H9 (cell line): Measurements from ENCODE around the gene POGLUT2. TPM values are rescaled to one million over a fixed set of nuclear protein-coding genes. Genes with fewer than 3 reads are reported as not detected.

ENCODE experiments used
- DNase-seq: peaks from one replicate; pipeline ENCODE4 v3.0.0-alpha.2; 2017
- H2AFZ ChIP-seq: one replicate; pipeline ENCODE4 v1.6.1; 2013; ENCODE audit warnings: mild to moderate bottlenecking, low read length, control low read depth, moderate library complexity
- H2AK5ac ChIP-seq: 2 replicates; pipeline ENCODE4 v1.6.1; 2013; ENCODE audit warnings: low read length, control low read depth, mixed read lengths; ENCODE audit not compliant: insufficient read length
- H2BK120ac ChIP-seq: one replicate; pipeline ENCODE4 v1.6.1; 2013; ENCODE audit warnings: low read depth, mild to moderate bottlenecking, low read length, control low read depth, inconsistent platforms; ENCODE audit not compliant: poor library complexity, severe bottlenecking
- H2BK12ac ChIP-seq: 2 replicates; pipeline ENCODE4 v1.6.1; 2013; ENCODE audit warnings: low read length, control low read depth, mixed read lengths, low read depth; ENCODE audit not compliant: insufficient read length
- H2BK15ac ChIP-seq: 2 replicates; pipeline ENCODE4 v1.6.1; 2013; ENCODE audit warnings: low read depth, low read length, control low read depth
- H2BK20ac ChIP-seq: one replicate; pipeline ENCODE4 v1.6.1; 2013; ENCODE audit warnings: low read depth, mild to moderate bottlenecking, low read length, control low read depth, inconsistent platforms; ENCODE audit not compliant: poor library complexity, severe bottlenecking
- H2BK5ac ChIP-seq: 2 replicates; pipeline ENCODE4 v1.6.1; 2013; ENCODE audit warnings: low read length, control low read depth, mixed read lengths; ENCODE audit not compliant: insufficient read length
- H3K14ac ChIP-seq: 2 replicates; pipeline ENCODE4 v1.6.1; 2013; ENCODE audit warnings: low read length, control low read depth; ENCODE audit not compliant: insufficient read depth
- H3K18ac ChIP-seq: 2 replicates; pipeline ENCODE4 v1.6.1; 2013; ENCODE audit warnings: low read depth, mild to moderate bottlenecking, mixed read lengths, low read length, control low read depth; ENCODE audit not compliant: insufficient read length
- H3K23ac ChIP-seq: 2 replicates; pipeline ENCODE4 v1.6.1; 2013; ENCODE audit warnings: low read length, control low read depth, mixed read lengths, low read depth; ENCODE audit not compliant: insufficient read length
- H3K23me2 ChIP-seq: 2 replicates; pipeline ENCODE4 v1.6.1; 2013; ENCODE audit warnings: low read depth, mild to moderate bottlenecking, mixed read lengths, low read length, control low read depth; ENCODE audit not compliant: insufficient read length, poor library complexity, severe bottlenecking
- H3K27ac ChIP-seq: 2 replicates; pipeline ENCODE4 v1.5.1; 2013; ENCODE audit warnings: low read length, control low read depth, mixed read lengths, low read depth; ENCODE audit not compliant: insufficient read length
- H3K27me3 ChIP-seq: 2 replicates; pipeline ENCODE4 v1.6.1; 2013; ENCODE audit warnings: low read length, control low read depth, inconsistent platforms; ENCODE audit not compliant: insufficient read depth
- H3K4ac ChIP-seq: 2 replicates; pipeline ENCODE4 v1.6.1; 2013; ENCODE audit warnings: low read depth, mild to moderate bottlenecking, control low read depth, inconsistent platforms, low read length, moderate library complexity
- H3K4me1 ChIP-seq: 2 replicates; pipeline ENCODE4 v1.6.1; 2013; ENCODE audit warnings: low read length, control low read depth, inconsistent platforms; ENCODE audit not compliant: insufficient read depth
- H3K4me2 ChIP-seq: 2 replicates; pipeline ENCODE4 v1.6.1; 2013; ENCODE audit warnings: low read length, control low read depth, mixed read lengths; ENCODE audit not compliant: insufficient read length, insufficient read depth
- H3K56ac ChIP-seq: 2 replicates; pipeline ENCODE4 v1.6.1; 2013; ENCODE audit warnings: low read depth, mild to moderate bottlenecking, mixed read lengths, low read length, control low read depth; ENCODE audit not compliant: insufficient read length
- H3K79me1 ChIP-seq: 2 replicates; pipeline ENCODE4 v1.6.1; 2013; ENCODE audit warnings: low read depth, mild to moderate bottlenecking, moderate library complexity, low read length, control low read depth, inconsistent platforms; ENCODE audit not compliant: insufficient read depth, poor library complexity, severe bottlenecking
- H3K79me2 ChIP-seq: 2 replicates; pipeline ENCODE4 v1.6.1; 2013; ENCODE audit warnings: low read length, control low read depth, inconsistent platforms; ENCODE audit not compliant: insufficient read depth
- H3K9ac ChIP-seq: 2 replicates; pipeline ENCODE4 v1.6.1; 2013; ENCODE audit warnings: low read length, control low read depth, mixed read lengths; ENCODE audit not compliant: insufficient read length; ENCODE audit errors: extremely low read depth
- H3K9me3 ChIP-seq: one replicate; pipeline ENCODE4 v1.6.1; 2013; ENCODE audit warnings: low read depth, low read length, inconsistent platforms; ENCODE audit not compliant: control insufficient read depth
- H3T11ph ChIP-seq: one replicate; pipeline ENCODE4 v1.6.1; 2013; ENCODE audit warnings: mild to moderate bottlenecking, low read length, control low read depth, inconsistent platforms
- H4K20me1 ChIP-seq: one replicate; pipeline ENCODE4 v1.6.1; 2013; ENCODE audit not compliant: control insufficient read depth, insufficient read length, insufficient read depth
- H4K5ac ChIP-seq: 2 replicates; pipeline ENCODE4 v1.6.1; 2013; ENCODE audit warnings: low read depth, mild to moderate bottlenecking, mixed read lengths, low read length, control low read depth; ENCODE audit not compliant: insufficient read length
- H4K8ac ChIP-seq: replicated peaks from 2 replicates; pipeline ENCODE4 v1.6.1; 2013; ENCODE audit warnings: low read length, control low read depth, mixed read lengths, low read depth; ENCODE audit not compliant: insufficient read length
- H4K91ac ChIP-seq: 2 replicates; pipeline ENCODE4 v1.6.1; 2013; ENCODE audit warnings: low read depth, mild to moderate bottlenecking, moderate library complexity, mixed read lengths, low read length, control low read depth; ENCODE audit not compliant: insufficient read length
- H3K27ac Mint-ChIP-seq, 3 experiments: 2 replicates in 2 of 3; 3 replicates in 1 of 3; pipeline ENCODE4 v1.8.0; 2020 to 2021; ENCODE audit warnings: mixed read lengths in 3 of 3, mild to moderate bottlenecking in 1 of 3, moderate library complexity in 1 of 3
- H3K27me3 Mint-ChIP-seq: 2 replicates; pipeline ENCODE4 v1.8.0; 2021; ENCODE audit warnings: low read depth, mild to moderate bottlenecking, moderate library complexity, mixed read lengths
- H3K36me3 Mint-ChIP-seq, 3 experiments: 2 replicates in 2 of 3; 3 replicates in 1 of 3; pipeline ENCODE4 v1.8.0; 2020 to 2021; ENCODE audit warnings: low read depth in 3 of 3, mixed read lengths in 3 of 3; ENCODE audit not compliant: insufficient read depth in 1 of 3
- H3K4me1 Mint-ChIP-seq, 2 experiments: 2 replicates each; pipeline ENCODE4 v1.8.0; 2020; ENCODE audit warnings: mixed read lengths in 2 of 2
- H3K4me3 Mint-ChIP-seq, 2 experiments: 2 replicates in 1 of 2; 3 replicates in 1 of 2; pipeline ENCODE4 v1.8.0; 2020 to 2021; ENCODE audit warnings: mild to moderate bottlenecking in 2 of 2, mixed read lengths in 2 of 2, moderate library complexity in 1 of 2
- H3K9me3 Mint-ChIP-seq, 2 experiments: 2 replicates in 1 of 2; 3 replicates in 1 of 2; pipeline ENCODE4 v1.8.0; 2020; ENCODE audit warnings: mild to moderate bottlenecking in 2 of 2, mixed read lengths in 2 of 2, moderate library complexity in 1 of 2
- CTCF ChIP-seq: fragments of 200-600 bp; sonication (generic); conservative IDR thresholded peaks from 3 replicates; pipeline ENCODE4 v1.8.0; 2021; ENCODE audit warnings: antibody characterized with exemption, mild to moderate bottlenecking
- WGBS: extraction: QIAGEN DNeasy Blood & Tissue Kit; methylation state at CpG from one replicate; pipeline ENCODE4 v1.1.7; 2013; ENCODE audit warnings: missing lambda C conversion rate, low lambda C conversion rate, mixed read lengths; ENCODE audit not compliant: insufficient read length; ENCODE audit errors: extremely low coverage; 5-methylcytosine and 5-hydroxymethylcytosine counted together
- total RNA-seq: library from RNA; stranded (reverse); gene quantifications from 2 replicates; pipeline ENCODE4 v1.2.1, GENCODE V29; 2021

The POGLUT2 gene
- total RNA-seq, 1 experiment from 2014 or later = 23.5 TPM

DNA sequence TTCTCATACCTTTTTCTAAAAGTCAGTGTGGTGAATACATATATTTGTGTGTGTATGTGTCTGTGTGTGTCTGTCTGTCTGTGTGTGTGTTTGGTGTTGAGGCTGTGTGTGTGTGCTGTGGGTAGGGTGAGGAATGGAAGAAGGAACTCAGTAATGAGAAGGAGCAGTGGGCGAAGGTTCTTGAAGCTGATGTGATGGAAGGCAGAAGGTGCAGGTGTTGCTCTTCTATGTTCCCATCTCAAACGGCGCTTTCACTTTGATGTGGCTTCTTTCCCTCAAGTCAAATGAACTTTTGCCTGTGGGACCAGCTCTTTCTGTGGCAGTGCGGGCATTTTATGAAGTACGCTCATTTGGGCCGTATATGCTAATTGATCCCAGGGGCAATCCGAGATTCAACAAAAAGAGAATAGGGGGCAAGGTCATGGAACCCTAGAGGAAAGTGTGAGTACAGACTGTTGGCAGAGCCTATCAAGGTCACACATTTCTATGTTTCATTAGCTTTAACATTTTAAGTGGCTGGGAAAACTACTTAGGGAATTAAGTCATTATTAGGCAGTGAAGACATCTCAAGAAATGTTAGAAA lies 15.3 kb upstream of the POGLUT2 start:
- H4K5ac ChIP-seq = no peak overlapping the region
- no peak for DNase-seq
- no peak overlapping the region for H4K8ac ChIP-seq
- no peak overlapping the region for H3K14ac ChIP-seq
- no peak overlapping the region for H3T11ph ChIP-seq
- WGBS = no CpG with 5 or more reads among the region's 7 CpGs
- no peak overlapping the region for H3K23ac ChIP-seq
- H3K56ac ChIP-seq = no peak overlapping the region
- H4K20me1 ChIP-seq = no peaks in the 10 kb centered on the region
- no peak overlapping the region for H2AFZ ChIP-seq
- H2BK120ac ChIP-seq = no peak overlapping the region
- TF ChIP-seq CTCF = no peak
- H3K4ac ChIP-seq = no peak overlapping the region
- H3K4me1 ChIP-seq = no peaks in the 10 kb centered on the region; the same call in 1 of the 2 replicates
- H3K79me2 ChIP-seq = no peaks in the 10 kb centered on the region
- no peak overlapping the region for H2BK5ac ChIP-seq
- H2BK20ac ChIP-seq = no peak overlapping the region
- no peak overlapping the region for H2BK12ac ChIP-seq
- H3K79me1 ChIP-seq = no peaks in the 10 kb centered on the region
- Mint-ChIP-seq H3K27me3 (no peaks in the 10 kb centered on the region), H3K4me1 (peaks cover 0 to 3% of the 10 kb centered on the region in 2 experiments; a peak in 2 of 4 replicates), H3K9me3 (peaks cover 3 to 9% of the 10 kb centered on the region in 2 experiments; a peak in 4 of 5 replicates), H3K27ac (peak overlapping the region in 2 of 3 experiments; percentile 1 to 28; a peak in 2 of 7 replicates), H3K36me3 (peaks cover 4 to 11% (median 7%) of the 10 kb centered on the region in 3 experiments; a peak in 5 of 7 replicates), H3K4me3 (no peak overlapping the region)
- no peaks in the 10 kb centered on the region for H3K23me2 ChIP-seq
- no peak overlapping the region for H3K27ac ChIP-seq
- H2BK15ac ChIP-seq = no peak overlapping the region
- H4K91ac ChIP-seq = no peak overlapping the region
- no peak overlapping the region for H3K4me2 ChIP-seq
- no peak overlapping the region for H3K18ac ChIP-seq
- no peak overlapping the region for H3K9ac ChIP-seq
- H3K27me3 ChIP-seq = no peaks in the 10 kb centered on the region
- no peak overlapping the region for H2AK5ac ChIP-seq
- H3K9me3 ChIP-seq = no peaks in the 10 kb centered on the region
